Ovary (tissue), 9 donors: ENCODE results near the gene CD1B. TPM values are rescaled to one million over a fixed set of nuclear protein-coding genes. Genes with fewer than 3 reads are reported as not detected.

Source experiments
- DNase-seq, 5 donors: peaks; one replicate each; pipeline ENCODE4 v3.0.0-alpha.2; 2019 to 2020
- H3K27ac ChIP-seq, 2 donors: fragments of 200-600 bp; one replicate each; pipeline versions ENCODE4 v1.5.1 to v1.8.0; 2019 to 2022
- H3K27me3 ChIP-seq: fragments of 200-600 bp; one replicate; pipeline ENCODE4 v1.8.0; 2022
- H3K36me3 ChIP-seq: fragments of 200-600 bp; sonication (generic); one replicate; pipeline ENCODE4 v1.5.1; 2019
- H3K4me1 ChIP-seq: one replicate; pipeline ENCODE4 v1.8.1; 2013; ENCODE audit warnings: mild to moderate bottlenecking, moderate library complexity; ENCODE audit not compliant: insufficient read depth
- H3K4me3 ChIP-seq: fragments of 200-600 bp; sonication (generic); one replicate; pipeline ENCODE4 v1.5.1; 2017
- H3K9me3 ChIP-seq, 2 donors: fragments of 200-600 bp in 1 of 2; sonication (generic) in 1 of 2; one replicate each; pipeline versions ENCODE4 v1.5.1 to v1.8.1; 2013 to 2019; ENCODE audit warnings: mild to moderate bottlenecking in 1 of 2, moderate library complexity in 1 of 2
- CTCF ChIP-seq, 3 donors: fragments of 450-650 bp in 2 of 3; fragments of 200-600 bp in 1 of 3; IDR thresholded peaks; one replicate each; pipeline versions ENCODE4 v1.5.1 to v1.8.0; 2016 to 2022; ENCODE audit warnings: antibody characterized with exemption in 3 of 3, mild to moderate bottlenecking in 1 of 3
- EP300 ChIP-seq: sonication (generic); formaldehyde crosslinking; IDR thresholded peaks from one replicate; pipeline ENCODE4 v1.6.1; 2017; ENCODE audit warnings: antibody characterized with exemption
- POLR2A ChIP-seq: fragments of 450-650 bp; IDR thresholded peaks from one replicate; pipeline ENCODE4 v1.6.1; 2017; ENCODE audit warnings: antibody characterized with exemption, mild to moderate bottlenecking, moderate library complexity
- WGBS, 3 donors: extraction: QIAGEN DNeasy Blood & Tissue Kit in 1 of 3; methylation state at CpG; one replicate each; pipeline versions ENCODE4 v1.1.5 to v1.1.7; 2013 to 2017; 5-methylcytosine and 5-hydroxymethylcytosine counted together
- intact Hi-C, 4 donors: fragments of 100-400 bp; cut with DNase I; formaldehyde crosslinking; loops; one replicate each; pipeline versions ENCODE4 v1.11.0 to v1.15.1; 2022 to 2023
- polyA plus RNA-seq, 2 donors: library from polyadenylated mRNA; stranded (reverse); fragments of 200-250 nt in 1 of 2; fragments of 350-450 nt in 1 of 2; fragmentation: Illumina TruSeq in 1 of 2; extraction: RNeasy Lipid Tissue Mini Kit (QIAGEN cat#74804) in 1 of 2; gene quantifications; one replicate each; pipeline ENCODE4 v1.2.3, GENCODE V29; 2013 to 2014
- total RNA-seq, 7 donors: library from RNA; depleted of rRNA in 2 of 7; stranded (reverse); fragments of >200 nt in 2 of 7; fragmentation: NEBNext Ultra II Directional in 3 of 7; extraction: Animal tissue kit (Norgen Biotek cat#: 25700) in 3 of 7; gene quantifications; one replicate each; pipeline versions ENCODE4 v1.1.0 to v1.2.4, GENCODE V29; 2016 to 2023
- donor health status: DM: no; HTN: no; CAD: no; lungs with moderate emphysema.
- donor health status: DM: no; HTN: no; CAD: no.
- donor health status: Bipolar disorder and iron deficiency.
- donor health status: DM: yes; HTN: yes; CAD: no.
- donor health status: DM: no; HTN: no; CAD: no.
- donor health status: DM: yes; HTN: yes; CAD: no.

Gene CD1B
- total and polyA plus RNA-seq, 9 donors = 0.38 TPM; not detected in 8

GRCh38 chr1:158335213-158335532 lies 3.8 kb upstream of the CD1B start:
- H3K4me1 ChIP-seq = no peaks in the 10 kb centered on the region
- H3K36me3 ChIP-seq = no peaks in the 10 kb centered on the region
- no peak overlapping the region for H3K4me3 ChIP-seq
- H3K9me3 ChIP-seq = no peaks in the 10 kb centered on the region
- H3K27ac ChIP-seq = no peak overlapping the region
- TF ChIP-seq EP300 = no peak
- no peak for TF ChIP-seq POLR2A
- TF ChIP-seq CTCF (IDR thresholded peaks at IDR 0.05) = no peak
- no peaks in the 10 kb centered on the region for H3K27me3 ChIP-seq
- intact Hi-C loops = no loop called here
- no peak for DNase-seq

GRCh38 chr1:158334526-158335212 lies 3.3 kb upstream of the CD1B start:
- 40 to 51% (median 47%) methylated on average over 2 of the region's 2 CpGs for WGBS, 3 donors
- intact Hi-C loops = no loop called here
- no peak overlapping the region for H3K4me3 ChIP-seq
- TF ChIP-seq EP300 = no peak
- TF ChIP-seq CTCF (IDR thresholded peaks at IDR 0.05) = no peak
- no peak for TF ChIP-seq POLR2A
- H3K9me3 ChIP-seq = no peaks in the 10 kb centered on the region
- H3K27me3 ChIP-seq = no peaks in the 10 kb centered on the region
- H3K27ac ChIP-seq = no peak overlapping the region
- no peak for DNase-seq
- no peaks in the 10 kb centered on the region for H3K4me1 ChIP-seq
- H3K36me3 ChIP-seq = no peaks in the 10 kb centered on the region

- Histone ChIP-seq H3K36me3 (no peaks in the 10 kb centered on the region), H3K27ac (no peak overlapping the region), H3K4me3 (no peak overlapping the region), H3K4me1 (no peaks in the 10 kb centered on the region), H3K9me3 (no peaks in the 10 kb centered on the region), H3K27me3 (no peaks in the 10 kb centered on the region)
- WGBS, 3 donors = 31 to 43% (median 36%) methylated on average over 8 of the region's 8 CpGs
- no peak for DNase-seq
- intact Hi-C loops = no loop called here
- TF ChIP-seq POLR2A = no peak
- no peak for TF ChIP-seq EP300
- TF ChIP-seq CTCF (IDR thresholded peaks at IDR 0.05) = no peak
Measured at GRCh38 chr1:158333405-158334155, 2.2 kb upstream of the CD1B start.

GRCh38 chr1:158331106-158331425 lies 265 bp downstream of the CD1B start:
- H3K9me3 ChIP-seq = no peaks in the 10 kb centered on the region
- TF ChIP-seq POLR2A = no peak
- TF ChIP-seq CTCF (IDR thresholded peaks at IDR 0.05) = no peak
- no peaks in the 10 kb centered on the region for H3K27me3 ChIP-seq
- H3K4me3 ChIP-seq = no peak overlapping the region
- no peak for DNase-seq
- no peak overlapping the region for H3K27ac ChIP-seq
- 68 to 89% (median 89%) methylated on average over 1 of the region's 1 CpG for WGBS, 3 donors
- no peaks in the 10 kb centered on the region for H3K4me1 ChIP-seq
- no peaks in the 10 kb centered on the region for H3K36me3 ChIP-seq
- intact Hi-C loops = no loop called here
